Coronary artery (tissue), 2 donors: ENCODE data around the gene ARHGEF16.

Experiments
- DNase-seq: peaks from one replicate; pipeline ENCODE4 v3.0.0-alpha.2; 2017; ENCODE audit warnings: low spot score
- H3K27ac ChIP-seq, 2 donors: fragments of 200-600 bp; sonication (generic); one replicate each; pipeline ENCODE4 v1.5.1; 2016 to 2019
- H3K4me3 ChIP-seq: fragments of 200-600 bp; sonication (generic); 2 replicates; pipeline ENCODE4 v1.5.1; 2016; ENCODE audit warnings: mild to moderate bottlenecking, moderate library complexity
- TF ChIP-seq, protein P1 (sequence below): fragments of 200-600 bp; sonication (generic); IDR thresholded peaks from one replicate; pipeline ENCODE4 v1.5.1; 2019; ENCODE audit warnings: antibody characterized with exemption

ARHGEF16 gene

DNA sequence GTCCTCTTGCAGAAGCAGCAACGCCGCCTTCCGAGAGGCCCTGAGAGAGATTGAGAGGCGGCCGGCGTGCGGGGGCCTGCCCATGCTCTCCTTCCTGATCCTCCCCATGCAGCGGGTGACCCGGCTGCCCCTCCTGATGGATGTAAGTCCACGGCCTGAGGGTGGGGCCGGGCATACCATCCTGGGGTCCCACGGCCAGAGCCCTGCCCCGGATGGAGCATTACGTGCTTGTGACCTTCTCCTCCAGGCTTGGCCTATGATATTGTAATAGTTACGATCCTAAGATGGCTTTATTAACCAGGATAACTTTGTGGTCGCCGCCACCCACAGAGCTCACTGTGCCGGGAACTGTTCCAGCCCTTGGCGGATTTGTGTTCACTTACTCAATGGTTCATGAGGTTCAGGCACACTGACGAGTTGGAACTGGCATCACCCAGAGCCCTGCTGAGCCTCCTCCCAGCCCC lies 18.9 kb downstream of the ARHGEF16 start:
- DNase-seq: no peak

DNA sequence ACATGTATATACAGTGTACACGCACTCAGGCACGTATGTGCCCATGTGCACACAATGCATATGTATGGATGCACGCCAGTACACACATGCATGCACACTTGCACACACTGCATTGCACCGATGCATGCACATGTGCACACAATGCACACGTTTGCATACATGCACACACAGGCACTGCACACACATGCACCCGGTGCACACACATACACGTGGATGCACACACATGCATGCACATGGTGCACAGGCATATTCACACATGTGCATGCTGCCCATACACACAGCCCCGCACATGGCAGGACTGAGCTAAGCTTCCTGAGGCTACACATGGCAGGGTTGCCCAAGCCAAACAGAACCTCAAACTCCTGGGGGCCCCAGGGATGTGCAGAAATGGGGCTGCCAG lies 19.6 kb downstream of the ARHGEF16 start:
- TF ChIP-seq, protein P1, sequence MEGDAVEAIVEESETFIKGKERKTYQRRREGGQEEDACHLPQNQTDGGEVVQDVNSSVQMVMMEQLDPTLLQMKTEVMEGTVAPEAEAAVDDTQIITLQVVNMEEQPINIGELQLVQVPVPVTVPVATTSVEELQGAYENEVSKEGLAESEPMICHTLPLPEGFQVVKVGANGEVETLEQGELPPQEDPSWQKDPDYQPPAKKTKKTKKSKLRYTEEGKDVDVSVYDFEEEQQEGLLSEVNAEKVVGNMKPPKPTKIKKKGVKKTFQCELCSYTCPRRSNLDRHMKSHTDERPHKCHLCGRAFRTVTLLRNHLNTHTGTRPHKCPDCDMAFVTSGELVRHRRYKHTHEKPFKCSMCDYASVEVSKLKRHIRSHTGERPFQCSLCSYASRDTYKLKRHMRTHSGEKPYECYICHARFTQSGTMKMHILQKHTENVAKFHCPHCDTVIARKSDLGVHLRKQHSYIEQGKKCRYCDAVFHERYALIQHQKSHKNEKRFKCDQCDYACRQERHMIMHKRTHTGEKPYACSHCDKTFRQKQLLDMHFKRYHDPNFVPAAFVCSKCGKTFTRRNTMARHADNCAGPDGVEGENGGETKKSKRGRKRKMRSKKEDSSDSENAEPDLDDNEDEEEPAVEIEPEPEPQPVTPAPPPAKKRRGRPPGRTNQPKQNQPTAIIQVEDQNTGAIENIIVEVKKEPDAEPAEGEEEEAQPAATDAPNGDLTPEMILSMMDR: no peak
- Histone ChIP-seq H3K27ac (no peak overlapping the region), H3K4me3 (no peak overlapping the region)
- DNase-seq: no peak

More for the DNA sequence above, 18.9 kb downstream of the ARHGEF16 start:
- H3K4me3 ChIP-seq: no peak overlapping the region
- H3K27ac ChIP-seq: no peak overlapping the region
- TF ChIP-seq, protein P1: no peak

DNA sequence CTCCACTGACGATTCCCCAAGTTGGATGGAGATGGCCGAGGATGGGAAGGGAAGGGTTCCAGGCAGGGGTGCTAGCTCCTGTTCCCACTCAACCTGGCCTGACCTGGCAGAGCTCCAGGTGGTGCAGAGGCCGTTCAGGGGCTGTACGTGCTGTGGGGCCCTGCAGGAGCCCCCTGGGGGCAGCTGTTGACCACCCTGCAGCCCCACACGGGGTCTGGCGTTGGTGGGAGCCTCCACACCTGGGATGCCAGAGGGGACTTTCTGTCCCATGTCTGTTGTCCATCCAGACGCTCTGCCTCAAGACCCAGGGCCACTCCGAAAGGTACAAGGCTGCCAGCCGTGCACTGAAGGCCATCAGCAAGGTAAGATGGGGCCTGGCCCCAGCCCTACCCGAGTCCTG lies 20.0 kb downstream of the ARHGEF16 start:
- no peak for DNase-seq
- no peak overlapping the region for H3K27ac ChIP-seq
- TF ChIP-seq, protein P1: no peak
- H3K4me3 ChIP-seq: no peak overlapping the region

- no peak overlapping the region for H3K27ac ChIP-seq
- TF ChIP-seq, protein P1: no peak
- no peak for DNase-seq
- H3K4me3 ChIP-seq: no peak overlapping the region
Measured at GRCh38 chr1:3475839-3476573, 21.5 kb downstream of the ARHGEF16 start.

GRCh38 chr1:3476666-3477065 lies 22.2 kb downstream of the ARHGEF16 start:
- TF ChIP-seq, protein P1: no peak
- Histone ChIP-seq H3K4me3 (no peak overlapping the region), H3K27ac (no peak overlapping the region)
- no peak for DNase-seq

GRCh38 chr1:3477241-3477995 lies 23.0 kb downstream of the ARHGEF16 start:
- Histone ChIP-seq H3K27ac (no peak overlapping the region), H3K4me3 (no peak overlapping the region)
- TF ChIP-seq, protein P1: no peak
- no peak for DNase-seq
